T-helper 2 cell (primary cell): ENCODE data around the gene FGFBP1.
"Not testable (repeated sequence)": the region's sequence is repeated elsewhere in the genome, so short reads cannot be mapped to it uniquely, and the experiment has no call there.

Experiments used
- DNase-seq, 5 experiments: peaks; one replicate each; pipeline versions ENCODE4 v3.0.0 to v3.0.0-alpha.2; 2012 to 2022

FGFBP1 gene

GRCh38 chr4:15944895-15945294 is 6.4 kb upstream of the FGFBP1 start:
- no peak for DNase-seq

- DNase-seq, result no peak
Observed at GRCh38 chr4:15942283-15942682, 3.7 kb upstream of the FGFBP1 start.

GRCh38 chr4:15938182-15938581 is 358 bp downstream of the FGFBP1 start:
- DNase-seq, result no peak

- no peak for DNase-seq
Observed at GRCh38 chr4:15936495-15936894, 2.0 kb downstream of the FGFBP1 start.

- no peak for DNase-seq
Observed at GRCh38 chr4:15935504-15936402, 2.8 kb downstream of the FGFBP1 start.

GRCh38 chr4:15934259-15934658 is 4.3 kb downstream of the FGFBP1 start:
- no peak for DNase-seq

- DNase-seq, result no peak
Observed at GRCh38 chr4:15931451-15932210, 6.9 kb downstream of the FGFBP1 start.

GRCh38 chr4:15930314-15930713 is 8.2 kb downstream of the FGFBP1 start:
- DNase-seq, result no peak

GRCh38 chr4:15929540-15929939 is 9.0 kb downstream of the FGFBP1 start:
- no peak for DNase-seq

- DNase-seq, result no peak
Observed at GRCh38 chr4:15928883-15929282, 9.7 kb downstream of the FGFBP1 start.

GRCh38 chr4:15926486-15926885 is 12.1 kb downstream of the FGFBP1 start:
- DNase-seq, result no peak

- DNase-seq, result no peak
Observed at GRCh38 chr4:15925830-15926229, 12.7 kb downstream of the FGFBP1 start.

GRCh38 chr4:15921592-15921932 is 17.0 kb downstream of the FGFBP1 start:
- DNase-seq, result no peak

GRCh38 chr4:15920723-15921591 is 17.6 kb downstream of the FGFBP1 start:
- no peak for DNase-seq

- no peak for DNase-seq
Observed at GRCh38 chr4:15918484-15919129, 19.9 kb downstream of the FGFBP1 start.

GRCh38 chr4:15917297-15917696 is 21.2 kb downstream of the FGFBP1 start:
- DNase-seq, result no peak

- not testable (repeated sequence) for DNase-seq
Observed at GRCh38 chr4:15916358-15916757, 22.2 kb downstream of the FGFBP1 start.

GRCh38 chr4:15914736-15915135 is 23.8 kb downstream of the FGFBP1 start:
- no peak for DNase-seq

GRCh38 chr4:15914291-15914690 is 24.2 kb downstream of the FGFBP1 start:
- DNase-seq, result no peak

- DNase-seq, result no peak
Observed at GRCh38 chr4:15913631-15913970, 24.9 kb downstream of the FGFBP1 start.

- no peak for DNase-seq
Observed at GRCh38 chr4:15912961-15913630, 25.4 kb downstream of the FGFBP1 start.

GRCh38 chr4:15912236-15912635 is 26.3 kb downstream of the FGFBP1 start:
- DNase-seq, result no peak
